Activated naive CD8-positive, alpha-beta T cell treated with anti-CD3 and anti-CD28 coated beads, Interleukin-2, amount 10 ng/mL, durations not matched to agents 7 days and 5 days (primary cell): ENCODE measurements around the gene SLIT3. TPM values are rescaled to one million over a fixed set of nuclear protein-coding genes. Genes with fewer than 3 reads are reported as not detected.

ENCODE experiments used
- ATAC-seq: fragments of 150-1000 bp; cut with Tn5 transposase; one replicate; pipeline ENCODE4 v1.10.0; 2021; ENCODE audit warnings: low read depth, moderate library complexity
- POLR2A ChIA-PET: fragments of 350-600 bp; sonication (Branson Sonifier 250); formaldehyde crosslinking; loops from one replicate; lab custom pipeline; 2021; ENCODE audit warnings: antibody characterized with exemption; lab: Charles Lee
- DNase-seq: peaks from one replicate; pipeline ENCODE4 v3.0.0; 2021
- H3K27ac Mint-ChIP-seq: one replicate; pipeline ENCODE4 v1.8.0; 2022; ENCODE audit warnings: mild to moderate bottlenecking, mixed read lengths
- H3K27me3 Mint-ChIP-seq: one replicate; pipeline ENCODE4 v1.8.0; 2022; ENCODE audit warnings: mild to moderate bottlenecking, moderate library complexity, mixed read lengths
- H3K36me3 Mint-ChIP-seq: one replicate; pipeline ENCODE4 v1.8.0; 2021; ENCODE audit warnings: mild to moderate bottlenecking, mixed read lengths
- H3K4me1 Mint-ChIP-seq: one replicate; pipeline ENCODE4 v1.8.0; 2021; ENCODE audit warnings: mixed read lengths
- H3K4me3 Mint-ChIP-seq: one replicate; pipeline ENCODE4 v1.8.0; 2022; ENCODE audit warnings: mild to moderate bottlenecking, moderate library complexity, mixed read lengths
- H3K9me3 Mint-ChIP-seq: one replicate; pipeline ENCODE4 v1.8.0; 2021; ENCODE audit warnings: mixed read lengths
- total RNA-seq, 2 experiments: library from RNA; stranded (reverse); gene quantifications; one replicate each; pipeline ENCODE4 v1.2.3, GENCODE V29; 2021

The SLIT3 gene
- total RNA-seq, 2 experiments from 2014 or later, result not detected

- no peak for ATAC-seq
- DNase-seq, result no peak
- Mint-ChIP-seq H3K9me3 (no peaks in the 10 kb centered on the region), H3K4me3 (no peak overlapping the region), H3K27me3 (peaks cover 5% of the 10 kb centered on the region), H3K27ac (no peak overlapping the region), H3K4me1 (peaks cover 4% of the 10 kb centered on the region), H3K36me3 (no peaks in the 10 kb centered on the region)
- POLR2A ChIA-PET, result no interaction called here
Observed at GRCh38 chr5:168960497-168960896, 340.4 kb downstream of the SLIT3 start.

GRCh38 chr5:168953351-168953750 is 347.6 kb downstream of the SLIT3 start:
- POLR2A ChIA-PET, result no interaction called here
- no peak for ATAC-seq
- H3K36me3 Mint-ChIP-seq, result no peaks in the 10 kb centered on the region
- H3K4me3 Mint-ChIP-seq, result no peak overlapping the region
- DNase-seq, result no peak
- H3K27me3 Mint-ChIP-seq, result no peaks in the 10 kb centered on the region
- H3K27ac Mint-ChIP-seq, result no peak overlapping the region
- H3K9me3 Mint-ChIP-seq, result no peaks in the 10 kb centered on the region
- H3K4me1 Mint-ChIP-seq, result no peaks in the 10 kb centered on the region

GRCh38 chr5:168952196-168952595 is 348.7 kb downstream of the SLIT3 start:
- H3K27ac Mint-ChIP-seq, result no peak overlapping the region
- H3K4me3 Mint-ChIP-seq, result no peak overlapping the region
- H3K27me3 Mint-ChIP-seq, result no peaks in the 10 kb centered on the region
- DNase-seq (no peak), ATAC-seq (no peak)
- no peaks in the 10 kb centered on the region for H3K4me1 Mint-ChIP-seq
- H3K36me3 Mint-ChIP-seq, result no peaks in the 10 kb centered on the region
- H3K9me3 Mint-ChIP-seq, result no peaks in the 10 kb centered on the region
- POLR2A ChIA-PET, result no interaction called here

- H3K4me3 Mint-ChIP-seq, result no peak overlapping the region
- H3K36me3 Mint-ChIP-seq, result no peaks in the 10 kb centered on the region
- ATAC-seq (no peak), DNase-seq (no peak)
- no peaks in the 10 kb centered on the region for H3K4me1 Mint-ChIP-seq
- no peak overlapping the region for H3K27ac Mint-ChIP-seq
- POLR2A ChIA-PET, result no interaction called here
- no peaks in the 10 kb centered on the region for H3K27me3 Mint-ChIP-seq
- no peaks in the 10 kb centered on the region for H3K9me3 Mint-ChIP-seq
Observed at GRCh38 chr5:168951769-168952168, 349.2 kb downstream of the SLIT3 start.

GRCh38 chr5:168951356-168951755 is 349.6 kb downstream of the SLIT3 start:
- Mint-ChIP-seq H3K27ac (no peak overlapping the region), H3K4me3 (no peak overlapping the region), H3K27me3 (no peaks in the 10 kb centered on the region), H3K36me3 (no peaks in the 10 kb centered on the region), H3K9me3 (no peaks in the 10 kb centered on the region), H3K4me1 (no peaks in the 10 kb centered on the region)
- DNase-seq (no peak), ATAC-seq (no peak)
- POLR2A ChIA-PET, result no interaction called here

- Mint-ChIP-seq H3K27ac (no peak overlapping the region), H3K4me3 (no peak overlapping the region), H3K27me3 (no peaks in the 10 kb centered on the region), H3K9me3 (no peaks in the 10 kb centered on the region), H3K36me3 (no peaks in the 10 kb centered on the region), H3K4me1 (no peaks in the 10 kb centered on the region)
- no peak for DNase-seq
- POLR2A ChIA-PET, result no interaction called here
- no peak for ATAC-seq
Observed at GRCh38 chr5:168950241-168950951, 350.5 kb downstream of the SLIT3 start.

- Mint-ChIP-seq H3K36me3 (no peaks in the 10 kb centered on the region), H3K9me3 (no peaks in the 10 kb centered on the region), H3K4me3 (no peak overlapping the region), H3K4me1 (no peaks in the 10 kb centered on the region), H3K27me3 (no peaks in the 10 kb centered on the region), H3K27ac (no peak overlapping the region)
- ATAC-seq, result no peak
- POLR2A ChIA-PET, result no interaction called here
- DNase-seq, result no peak
Observed at GRCh38 chr5:168948746-168949145, 352.2 kb downstream of the SLIT3 start.

- Mint-ChIP-seq H3K27me3 (no peaks in the 10 kb centered on the region), H3K27ac (no peak overlapping the region), H3K36me3 (no peaks in the 10 kb centered on the region), H3K4me3 (no peak overlapping the region), H3K4me1 (no peaks in the 10 kb centered on the region), H3K9me3 (no peaks in the 10 kb centered on the region)
- no peak for ATAC-seq
- DNase-seq, result peak; percentile 38
- POLR2A ChIA-PET, result no interaction called here
Observed at GRCh38 chr5:168947212-168947868, 353.6 kb downstream of the SLIT3 start.

GRCh38 chr5:168946363-168946762 is 354.6 kb downstream of the SLIT3 start:
- H3K4me3 Mint-ChIP-seq, result no peak overlapping the region
- ATAC-seq (no peak), DNase-seq (no peak)
- H3K36me3 Mint-ChIP-seq, result no peaks in the 10 kb centered on the region
- no peaks in the 10 kb centered on the region for H3K9me3 Mint-ChIP-seq
- H3K27me3 Mint-ChIP-seq, result no peaks in the 10 kb centered on the region
- H3K27ac Mint-ChIP-seq, result no peak overlapping the region
- H3K4me1 Mint-ChIP-seq, result no peaks in the 10 kb centered on the region
- POLR2A ChIA-PET, result no interaction called here

GRCh38 chr5:168944004-168944403 is 356.9 kb downstream of the SLIT3 start:
- DNase-seq, result no peak
- Mint-ChIP-seq H3K36me3 (no peaks in the 10 kb centered on the region), H3K27ac (no peak overlapping the region), H3K27me3 (peaks cover 8% of the 10 kb centered on the region), H3K4me3 (no peak overlapping the region), H3K9me3 (no peaks in the 10 kb centered on the region), H3K4me1 (no peaks in the 10 kb centered on the region)
- POLR2A ChIA-PET, result no interaction called here
- ATAC-seq, result no peak

GRCh38 chr5:168943091-168943884 is 357.7 kb downstream of the SLIT3 start:
- ATAC-seq (no peak), DNase-seq (no peak)
- H3K4me1 Mint-ChIP-seq, result no peaks in the 10 kb centered on the region
- POLR2A ChIA-PET, result no interaction called here
- H3K9me3 Mint-ChIP-seq, result no peaks in the 10 kb centered on the region
- H3K27me3 Mint-ChIP-seq, result peaks cover 8% of the 10 kb centered on the region
- no peaks in the 10 kb centered on the region for H3K36me3 Mint-ChIP-seq
- no peak overlapping the region for H3K4me3 Mint-ChIP-seq
- no peak overlapping the region for H3K27ac Mint-ChIP-seq

GRCh38 chr5:168941901-168942300 is 359.0 kb downstream of the SLIT3 start:
- DNase-seq (no peak), ATAC-seq (no peak)
- Mint-ChIP-seq H3K4me3 (no peak overlapping the region), H3K9me3 (no peaks in the 10 kb centered on the region), H3K27ac (no peak overlapping the region), H3K27me3 (peaks cover 10% of the 10 kb centered on the region), H3K4me1 (no peaks in the 10 kb centered on the region), H3K36me3 (no peaks in the 10 kb centered on the region)
- POLR2A ChIA-PET, result no interaction called here

GRCh38 chr5:168940712-168941111 is 360.2 kb downstream of the SLIT3 start:
- POLR2A ChIA-PET, result interaction anchor here (0.5 kb wide), 1 partner anchor 15 kb away, joined by 3 read pairs; no protein-coding TSS in a partner anchor
- Mint-ChIP-seq H3K4me1 (no peaks in the 10 kb centered on the region), H3K4me3 (no peak overlapping the region), H3K27ac (no peak overlapping the region), H3K9me3 (no peaks in the 10 kb centered on the region), H3K27me3 (peaks cover 10% of the 10 kb centered on the region), H3K36me3 (no peaks in the 10 kb centered on the region)
- ATAC-seq (no peak), DNase-seq (no peak)
